NT2/D1 (cell line): ENCODE data around the gene CDK11A.
"Not testable (repeated sequence)": the region's sequence is repeated elsewhere in the genome, so short reads cannot be mapped to it uniquely, and the experiment has no call there.

ENCODE experiments used
- SUZ12 ChIP-seq: IDR thresholded peaks from 2 replicates; pipeline ENCODE4 v1.6.1; 2011; ENCODE audit not compliant: insufficient read length, insufficient read depth; ENCODE audit errors: extremely low read depth
- YY1 ChIP-seq: IDR thresholded peaks from 2 replicates; pipeline ENCODE4 v1.6.1; 2011; ENCODE audit not compliant: insufficient read length, insufficient read depth
- ZNF274 ChIP-seq: IDR thresholded peaks from 2 replicates; pipeline ENCODE4 v1.6.1; 2011; ENCODE audit warnings: mild to moderate bottlenecking, low read depth, low read length

DNA sequence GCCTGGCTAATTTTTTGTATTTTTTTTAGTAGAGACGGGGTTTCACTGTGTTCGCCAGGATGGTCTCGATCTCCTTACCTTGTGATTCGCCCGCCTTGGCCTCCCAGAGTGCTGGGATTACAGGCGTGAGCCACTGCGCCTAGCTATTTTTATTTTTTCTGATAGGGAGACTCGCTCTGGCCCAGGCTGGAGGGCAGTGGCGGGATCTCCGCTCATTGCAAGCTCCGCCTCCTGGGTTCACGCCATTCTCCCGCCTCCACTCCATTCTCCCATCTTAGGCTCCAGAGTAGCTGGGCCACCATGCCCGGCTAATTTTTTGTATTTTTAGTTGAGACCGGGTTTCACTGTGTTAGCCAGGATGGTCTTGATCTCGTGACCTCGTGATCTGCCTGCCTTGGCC, 1.9 kb upstream of the CDK11A start:
- not testable (repeated sequence) for TF ChIP-seq ZNF274, YY1, SUZ12
